SK-N-SH treated with all-trans-retinoic acid at 6 μM for 48 hours (cell line): ENCODE measurements around the gene HLF.

ENCODE experiments used
- ATAC-seq: fragments of 200-7000 bp; cut with Tn5 transposase; 3 replicates; pipeline ENCODE4 v1.9.1; 2020; ENCODE audit warnings: mild to moderate bottlenecking, moderate library complexity
- ARNTL ChIP-seq: fragments of 450-650 bp; formaldehyde crosslinking; IDR thresholded peaks from 2 replicates; pipeline ENCODE4 v1.5.0; 2020; ENCODE audit warnings: low read depth, mild to moderate bottlenecking, moderate library complexity, borderline replicate concordance
- BACH2 ChIP-seq: fragments of 250-450 bp; sonication (Bioruptor Pico); IDR thresholded peaks from 2 replicates; pipeline ENCODE4 v1.9.0; 2021; ENCODE audit warnings: mild to moderate bottlenecking, borderline replicate concordance
- CSDC2 ChIP-seq: fragments of 250-450 bp; sonication (Bioruptor Pico); IDR thresholded peaks from 2 replicates; pipeline ENCODE4 v1.5.0; 2020; ENCODE audit warnings: mild to moderate bottlenecking, moderate library complexity
- ESRRG ChIP-seq: fragments of 250-450 bp; sonication (Bioruptor Pico); IDR thresholded peaks from 2 replicates; pipeline ENCODE4 v1.6.1; 2021; ENCODE audit warnings: mild to moderate bottlenecking
- GLIS3 ChIP-seq: fragments of 250-450 bp; sonication (Bioruptor Pico); IDR thresholded peaks from 2 replicates; pipeline ENCODE4 v1.5.0; 2020; ENCODE audit warnings: mild to moderate bottlenecking, moderate library complexity
- ISL1 ChIP-seq: fragments of 250-450 bp; sonication (Bioruptor Pico); IDR thresholded peaks from 2 replicates; pipeline ENCODE4 v2.1.2; 2022; ENCODE audit warnings: mild to moderate bottlenecking, moderate library complexity
- OSR1 ChIP-seq: fragments of 250-450 bp; sonication (Bioruptor Pico); IDR thresholded peaks from 2 replicates; pipeline ENCODE4 v1.8.0; 2022; ENCODE audit warnings: moderate library complexity, mild to moderate bottlenecking, inconsistent platforms
- PPARA ChIP-seq: fragments of 250-450 bp; sonication (Bioruptor Pico); IDR thresholded peaks from 2 replicates; pipeline ENCODE4 v1.5.0; 2020; ENCODE audit warnings: mild to moderate bottlenecking, borderline replicate concordance
- RARB ChIP-seq: fragments of 250-450 bp; sonication (Bioruptor Pico); IDR thresholded peaks from 2 replicates; pipeline ENCODE4 v1.8.0; 2021; ENCODE audit warnings: mild to moderate bottlenecking, moderate library complexity
- SNAI2 ChIP-seq: fragments of 250-450 bp; sonication (Bioruptor Pico); IDR thresholded peaks from 2 replicates; pipeline ENCODE4 v1.5.0; 2020; ENCODE audit warnings: mild to moderate bottlenecking, moderate library complexity
- TCF4 ChIP-seq: fragments of 250-450 bp; sonication (Bioruptor Pico); IDR thresholded peaks from 2 replicates; pipeline ENCODE4 v1.8.0; 2021; ENCODE audit warnings: mild to moderate bottlenecking, moderate library complexity, borderline replicate concordance
- TOX ChIP-seq: fragments of 250-450 bp; sonication (Bioruptor Pico); IDR thresholded peaks from 2 replicates; pipeline ENCODE4 v1.8.0; 2021; ENCODE audit warnings: mild to moderate bottlenecking, moderate library complexity, borderline replicate concordance
- ZC3H10 ChIP-seq: fragments of 250-450 bp; sonication (Bioruptor Pico); IDR thresholded peaks from 2 replicates; pipeline ENCODE4 v1.5.1; 2021; ENCODE audit warnings: mild to moderate bottlenecking, moderate library complexity
- ZFP3 ChIP-seq: fragments of 250-450 bp; sonication (Bioruptor Pico); IDR thresholded peaks from 2 replicates; pipeline ENCODE4 v1.5.0; 2020; ENCODE audit warnings: mild to moderate bottlenecking, moderate library complexity
- ZFP30 ChIP-seq: fragments of 450-650 bp; formaldehyde crosslinking; IDR thresholded peaks from 2 replicates; pipeline ENCODE4 v1.5.0; 2022; ENCODE audit warnings: mild to moderate bottlenecking, moderate library complexity
- ZNF70 ChIP-seq: fragments of 450-650 bp; formaldehyde crosslinking; IDR thresholded peaks from 2 replicates; pipeline ENCODE4 v1.5.0; 2020; ENCODE audit warnings: mild to moderate bottlenecking, moderate library complexity
- ZNF8 ChIP-seq: fragments of 450-650 bp; formaldehyde crosslinking; IDR thresholded peaks from 2 replicates; pipeline ENCODE4 v1.5.0; 2020; ENCODE audit warnings: mild to moderate bottlenecking, moderate library complexity
- TF ChIP-seq, protein P1 (sequence below): fragments of 250-450 bp; sonication (Bioruptor Pico); IDR thresholded peaks from 2 replicates; pipeline ENCODE4 v1.8.0; 2021; ENCODE audit warnings: low read depth, mild to moderate bottlenecking, moderate library complexity, borderline replicate concordance
- TF ChIP-seq, protein P2 (sequence below): fragments of 250-450 bp; sonication (Bioruptor Pico); IDR thresholded peaks from 2 replicates; pipeline ENCODE4 v1.5.1; 2021; ENCODE audit warnings: mild to moderate bottlenecking, moderate library complexity
- TF ChIP-seq, protein P3 (sequence below): fragments of 250-450 bp; sonication (Bioruptor Pico); IDR thresholded peaks from 2 replicates; pipeline ENCODE4 v1.5.0; 2020; ENCODE audit warnings: mild to moderate bottlenecking, moderate library complexity
- TF ChIP-seq, protein P4 (sequence below): fragments of 250-450 bp; sonication (Bioruptor Pico); IDR thresholded peaks from 2 replicates; pipeline ENCODE4 v1.8.0; 2020; ENCODE audit warnings: mild to moderate bottlenecking, moderate library complexity, borderline replicate concordance
- TF ChIP-seq, protein P5 (sequence below): fragments of 250-450 bp; sonication (Bioruptor Pico); IDR thresholded peaks from 2 replicates; pipeline ENCODE4 v1.5.1; 2020; ENCODE audit warnings: low read depth, mild to moderate bottlenecking, moderate library complexity

Gene HLF

DNA sequence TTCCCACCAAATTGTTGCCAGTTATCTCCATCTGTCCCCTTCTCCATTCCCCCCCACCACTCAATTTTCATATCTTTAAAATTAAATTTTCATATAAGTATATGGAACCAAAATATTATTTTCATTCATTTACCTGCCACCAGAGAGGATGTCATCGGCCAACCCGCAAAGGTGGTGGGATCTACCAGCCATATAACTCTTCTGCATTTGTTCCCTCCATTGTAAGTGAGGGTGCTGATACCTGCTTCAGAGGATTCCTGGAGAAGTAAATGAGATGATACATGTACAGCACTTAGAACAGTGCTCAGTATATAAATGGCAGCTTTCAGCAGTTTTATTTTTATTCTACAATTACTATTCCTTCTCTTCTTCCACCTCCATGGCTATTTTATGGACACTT lies 15.0 kb downstream of the HLF start:
- TF ChIP-seq ZFP3 (CRISPR knock-in tag) (no peak), BACH2 (no peak), RARB (CRISPR knock-in tag) (no peak), ARNTL (no peak), ZNF70 (CRISPR knock-in tag) (no peak), ZNF8 (CRISPR knock-in tag) (no peak), ZFP30 (CRISPR knock-in tag) (no peak), ISL1 (CRISPR knock-in tag) (no peak), ZC3H10 (CRISPR knock-in tag) (no peak), SNAI2 (CRISPR knock-in tag) (no peak), GLIS3 (no peak), TCF4 (CRISPR knock-in tag) (no peak), TOX (CRISPR knock-in tag) (no peak), OSR1 (CRISPR knock-in tag) (no peak), PPARA (no peak)
- TF ChIP-seq, protein P1, sequence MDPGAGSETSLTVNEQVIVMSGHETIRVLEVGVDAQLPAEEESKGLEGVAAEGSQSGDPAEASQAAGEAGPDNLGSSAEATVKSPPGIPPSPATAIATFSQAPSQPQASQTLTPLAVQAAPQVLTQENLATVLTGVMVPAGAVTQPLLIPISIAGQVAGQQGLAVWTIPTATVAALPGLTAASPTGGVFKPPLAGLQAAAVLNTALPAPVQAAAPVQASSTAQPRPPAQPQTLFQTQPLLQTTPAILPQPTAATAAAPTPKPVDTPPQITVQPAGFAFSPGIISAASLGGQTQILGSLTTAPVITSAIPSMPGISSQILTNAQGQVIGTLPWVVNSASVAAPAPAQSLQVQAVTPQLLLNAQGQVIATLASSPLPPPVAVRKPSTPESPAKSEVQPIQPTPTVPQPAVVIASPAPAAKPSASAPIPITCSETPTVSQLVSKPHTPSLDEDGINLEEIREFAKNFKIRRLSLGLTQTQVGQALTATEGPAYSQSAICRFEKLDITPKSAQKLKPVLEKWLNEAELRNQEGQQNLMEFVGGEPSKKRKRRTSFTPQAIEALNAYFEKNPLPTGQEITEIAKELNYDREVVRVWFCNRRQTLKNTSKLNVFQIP (CRISPR knock-in tag), result no peak
- TF ChIP-seq, protein P2, sequence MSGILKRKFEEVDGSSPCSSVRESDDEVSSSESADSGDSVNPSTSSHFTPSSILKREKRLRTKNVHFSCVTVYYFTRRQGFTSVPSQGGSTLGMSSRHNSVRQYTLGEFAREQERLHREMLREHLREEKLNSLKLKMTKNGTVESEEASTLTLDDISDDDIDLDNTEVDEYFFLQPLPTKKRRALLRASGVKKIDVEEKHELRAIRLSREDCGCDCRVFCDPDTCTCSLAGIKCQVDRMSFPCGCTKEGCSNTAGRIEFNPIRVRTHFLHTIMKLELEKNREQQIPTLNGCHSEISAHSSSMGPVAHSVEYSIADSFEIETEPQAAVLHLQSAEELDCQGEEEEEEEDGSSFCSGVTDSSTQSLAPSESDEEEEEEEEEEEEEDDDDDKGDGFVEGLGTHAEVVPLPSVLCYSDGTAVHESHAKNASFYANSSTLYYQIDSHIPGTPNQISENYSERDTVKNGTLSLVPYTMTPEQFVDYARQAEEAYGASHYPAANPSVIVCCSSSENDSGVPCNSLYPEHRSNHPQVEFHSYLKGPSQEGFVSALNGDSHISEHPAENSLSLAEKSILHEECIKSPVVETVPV (CRISPR knock-in tag), result no peak
- TF ChIP-seq, protein P3, sequence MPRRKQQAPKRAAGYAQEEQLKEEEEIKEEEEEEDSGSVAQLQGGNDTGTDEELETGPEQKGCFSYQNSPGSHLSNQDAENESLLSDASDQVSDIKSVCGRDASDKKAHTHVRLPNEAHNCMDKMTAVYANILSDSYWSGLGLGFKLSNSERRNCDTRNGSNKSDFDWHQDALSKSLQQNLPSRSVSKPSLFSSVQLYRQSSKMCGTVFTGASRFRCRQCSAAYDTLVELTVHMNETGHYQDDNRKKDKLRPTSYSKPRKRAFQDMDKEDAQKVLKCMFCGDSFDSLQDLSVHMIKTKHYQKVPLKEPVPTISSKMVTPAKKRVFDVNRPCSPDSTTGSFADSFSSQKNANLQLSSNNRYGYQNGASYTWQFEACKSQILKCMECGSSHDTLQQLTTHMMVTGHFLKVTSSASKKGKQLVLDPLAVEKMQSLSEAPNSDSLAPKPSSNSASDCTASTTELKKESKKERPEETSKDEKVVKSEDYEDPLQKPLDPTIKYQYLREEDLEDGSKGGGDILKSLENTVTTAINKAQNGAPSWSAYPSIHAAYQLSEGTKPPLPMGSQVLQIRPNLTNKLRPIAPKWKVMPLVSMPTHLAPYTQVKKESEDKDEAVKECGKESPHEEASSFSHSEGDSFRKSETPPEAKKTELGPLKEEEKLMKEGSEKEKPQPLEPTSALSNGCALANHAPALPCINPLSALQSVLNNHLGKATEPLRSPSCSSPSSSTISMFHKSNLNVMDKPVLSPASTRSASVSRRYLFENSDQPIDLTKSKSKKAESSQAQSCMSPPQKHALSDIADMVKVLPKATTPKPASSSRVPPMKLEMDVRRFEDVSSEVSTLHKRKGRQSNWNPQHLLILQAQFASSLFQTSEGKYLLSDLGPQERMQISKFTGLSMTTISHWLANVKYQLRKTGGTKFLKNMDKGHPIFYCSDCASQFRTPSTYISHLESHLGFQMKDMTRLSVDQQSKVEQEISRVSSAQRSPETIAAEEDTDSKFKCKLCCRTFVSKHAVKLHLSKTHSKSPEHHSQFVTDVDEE (CRISPR knock-in tag), result no peak
- TF ChIP-seq, protein P4, sequence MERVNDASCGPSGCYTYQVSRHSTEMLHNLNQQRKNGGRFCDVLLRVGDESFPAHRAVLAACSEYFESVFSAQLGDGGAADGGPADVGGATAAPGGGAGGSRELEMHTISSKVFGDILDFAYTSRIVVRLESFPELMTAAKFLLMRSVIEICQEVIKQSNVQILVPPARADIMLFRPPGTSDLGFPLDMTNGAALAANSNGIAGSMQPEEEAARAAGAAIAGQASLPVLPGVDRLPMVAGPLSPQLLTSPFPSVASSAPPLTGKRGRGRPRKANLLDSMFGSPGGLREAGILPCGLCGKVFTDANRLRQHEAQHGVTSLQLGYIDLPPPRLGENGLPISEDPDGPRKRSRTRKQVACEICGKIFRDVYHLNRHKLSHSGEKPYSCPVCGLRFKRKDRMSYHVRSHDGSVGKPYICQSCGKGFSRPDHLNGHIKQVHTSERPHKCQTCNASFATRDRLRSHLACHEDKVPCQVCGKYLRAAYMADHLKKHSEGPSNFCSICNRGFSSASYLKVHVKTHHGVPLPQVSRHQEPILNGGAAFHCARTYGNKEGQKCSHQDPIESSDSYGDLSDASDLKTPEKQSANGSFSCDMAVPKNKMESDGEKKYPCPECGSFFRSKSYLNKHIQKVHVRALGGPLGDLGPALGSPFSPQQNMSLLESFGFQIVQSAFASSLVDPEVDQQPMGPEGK, result no peak
- no peak for ATAC-seq

DNA sequence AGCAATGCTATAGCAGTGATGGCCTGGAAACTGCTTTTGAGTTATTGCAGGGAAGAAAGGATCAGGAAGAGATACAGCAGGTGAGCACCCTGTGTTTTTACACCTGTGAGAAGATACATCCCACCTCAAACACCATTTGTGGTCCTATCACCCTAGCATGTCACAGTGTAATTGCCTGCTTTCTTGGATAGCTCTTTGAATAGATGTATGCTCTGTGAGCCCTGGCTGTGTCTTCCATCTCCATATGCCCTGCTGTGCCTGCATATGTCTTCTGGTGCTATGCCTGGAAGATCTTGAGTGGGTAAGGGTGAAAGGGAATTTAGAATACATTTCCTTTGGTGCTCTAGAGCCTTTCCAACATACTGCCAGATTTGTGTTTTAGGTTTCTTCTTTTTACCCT lies 15.5 kb downstream of the HLF start:
- ATAC-seq, result no peak
- TF ChIP-seq, protein P3 (CRISPR knock-in tag), result no peak
- TF ChIP-seq BACH2, result no peak
- TF ChIP-seq ZNF70 (CRISPR knock-in tag), result no peak
- no peak for TF ChIP-seq CSDC2 (CRISPR knock-in tag)
- TF ChIP-seq ISL1 (CRISPR knock-in tag), result no peak
- TF ChIP-seq, protein P2 (CRISPR knock-in tag), result no peak
- no peak for TF ChIP-seq RARB (CRISPR knock-in tag)
- TF ChIP-seq ZFP3 (CRISPR knock-in tag), result no peak
- TF ChIP-seq ZFP30 (CRISPR knock-in tag), result no peak
- no peak for TF ChIP-seq SNAI2 (CRISPR knock-in tag)
- TF ChIP-seq, protein P1 (CRISPR knock-in tag), result no peak
- TF ChIP-seq, protein P5, sequence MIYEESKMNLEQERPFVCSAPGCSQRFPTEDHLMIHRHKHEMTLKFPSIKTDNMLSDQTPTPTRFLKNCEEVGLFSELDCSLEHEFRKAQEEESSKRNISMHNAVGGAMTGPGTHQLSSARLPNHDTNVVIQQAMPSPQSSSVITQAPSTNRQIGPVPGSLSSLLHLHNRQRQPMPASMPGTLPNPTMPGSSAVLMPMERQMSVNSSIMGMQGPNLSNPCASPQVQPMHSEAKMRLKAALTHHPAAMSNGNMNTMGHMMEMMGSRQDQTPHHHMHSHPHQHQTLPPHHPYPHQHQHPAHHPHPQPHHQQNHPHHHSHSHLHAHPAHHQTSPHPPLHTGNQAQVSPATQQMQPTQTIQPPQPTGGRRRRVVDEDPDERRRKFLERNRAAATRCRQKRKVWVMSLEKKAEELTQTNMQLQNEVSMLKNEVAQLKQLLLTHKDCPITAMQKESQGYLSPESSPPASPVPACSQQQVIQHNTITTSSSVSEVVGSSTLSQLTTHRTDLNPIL (CRISPR knock-in tag), result no peak
- TF ChIP-seq, protein P4, result no peak
- no peak for TF ChIP-seq TOX (CRISPR knock-in tag)
- TF ChIP-seq ESRRG (CRISPR knock-in tag), result no peak
- no peak for TF ChIP-seq PPARA
